CD4-positive, alpha-beta T cell (primary cell): Measurements from ENCODE around the gene BCL2L11. TPM values are rescaled to one million over a fixed set of nuclear protein-coding genes. Genes with fewer than 3 reads are reported as not detected.

Experiments used
- ATAC-seq: fragments of 200-7000 bp; cut with Tn5 transposase; one replicate; pipeline ENCODE4 v1.10.0; 2022; ENCODE audit warnings: mild to moderate bottlenecking; ENCODE audit not compliant: poor library complexity
- CTCF ChIA-PET: fragments of 350-600 bp; sonication (Branson Sonifier 250); formaldehyde crosslinking; loops from one replicate; lab custom pipeline; 2021; ENCODE audit warnings: antibody characterized with exemption, inconsistent platforms; lab: Charles Lee
- POLR2A ChIA-PET: fragments of 350-600 bp; sonication (Branson Sonifier 250); formaldehyde crosslinking; loops from one replicate; lab custom pipeline; 2021; ENCODE audit warnings: antibody characterized with exemption, inconsistent platforms; lab: Charles Lee
- DNase-seq, 14 experiments: peaks; one replicate each; pipeline ENCODE4 v3.0.0-alpha.2; 2013 to 2020; ENCODE audit warnings: mixed read lengths in 2 of 14
- H3K27ac ChIP-seq, 2 donors: one replicate each; pipeline versions ENCODE4 v1.5.1 to v1.7.0; 2013; ENCODE audit warnings: low read length in 2 of 2, low read depth in 1 of 2, mild to moderate bottlenecking in 1 of 2
- H3K27me3 ChIP-seq, 2 experiments: 1 replicate in 1 of 2; 2 replicates in 1 of 2; pipeline versions ENCODE4 v1.6.1 to v1.7.0; 2013; ENCODE audit warnings: low read length in 2 of 2, control low read depth in 1 of 2, mild to moderate bottlenecking in 1 of 2, moderate library complexity in 1 of 2; ENCODE audit not compliant: insufficient read depth in 2 of 2, control insufficient read depth in 1 of 2
- H3K36me3 ChIP-seq: one replicate; pipeline ENCODE4 v1.6.1; 2013; ENCODE audit warnings: low read length, control low read depth; ENCODE audit not compliant: insufficient read depth
- H3K4me1 ChIP-seq: one replicate; pipeline ENCODE4 v1.6.1; 2013; ENCODE audit warnings: low read length, control low read depth; ENCODE audit not compliant: insufficient read depth
- H3K4me3 ChIP-seq: one replicate; pipeline ENCODE4 v1.5.1; 2013; ENCODE audit warnings: mild to moderate bottlenecking, low read length, moderate library complexity
- H3K9me3 ChIP-seq, 2 experiments: 1 replicate in 1 of 2; 2 replicates in 1 of 2; pipeline versions ENCODE4 v1.6.1 to v1.7.0; 2013; ENCODE audit warnings: low read length in 2 of 2, mild to moderate bottlenecking in 2 of 2, control low read depth in 1 of 2, moderate library complexity in 1 of 2; ENCODE audit not compliant: control insufficient read depth in 1 of 2, insufficient read depth in 1 of 2
- H3K27ac Mint-ChIP-seq: one replicate; pipeline ENCODE4 v1.8.0; 2020; ENCODE audit warnings: mixed read lengths
- H3K27me3 Mint-ChIP-seq: one replicate; pipeline ENCODE4 v1.8.0; 2021; ENCODE audit warnings: mixed read lengths
- H3K36me3 Mint-ChIP-seq: one replicate; pipeline ENCODE4 v1.8.0; 2021; ENCODE audit warnings: low read depth, mixed read lengths
- H3K4me1 Mint-ChIP-seq: one replicate; pipeline ENCODE4 v1.8.0; 2021; ENCODE audit warnings: low read depth, mixed read lengths
- H3K4me3 Mint-ChIP-seq: one replicate; pipeline ENCODE4 v1.8.0; 2020; ENCODE audit warnings: mild to moderate bottlenecking, mixed read lengths
- H3K9me3 Mint-ChIP-seq: one replicate; pipeline ENCODE4 v1.8.0; 2020; ENCODE audit warnings: mixed read lengths
- intact Hi-C, 2 experiments: fragments of 100-400 bp; cut with DNase I in 1 of 2; cut with micrococcal nuclease in 1 of 2; formaldehyde crosslinking; loops; one replicate each; pipeline versions ENCODE4 v1.15.1 to v1.9.0; 2023 to 2025; cut with DNase I, micrococcal nuclease
- total RNA-seq, 174 experiments: library from RNA in 2 of 174; stranded (reverse) in 2 of 174; gene quantifications; one replicate each; pipeline ENCODE4 v1.2.3 and lab custom pipeline; 2021 to 2026
- TF ChIP-seq, protein P1 (sequence below): fragments of 200-600 bp; IDR thresholded peaks from one replicate; pipeline ENCODE4 v1.8.0; 2022; ENCODE audit warnings: antibody characterized with exemption, mild to moderate bottlenecking

BCL2L11 gene
- total RNA-seq, 2 experiments from 2014 or later = 48.6 to 50.1 TPM

DNA sequence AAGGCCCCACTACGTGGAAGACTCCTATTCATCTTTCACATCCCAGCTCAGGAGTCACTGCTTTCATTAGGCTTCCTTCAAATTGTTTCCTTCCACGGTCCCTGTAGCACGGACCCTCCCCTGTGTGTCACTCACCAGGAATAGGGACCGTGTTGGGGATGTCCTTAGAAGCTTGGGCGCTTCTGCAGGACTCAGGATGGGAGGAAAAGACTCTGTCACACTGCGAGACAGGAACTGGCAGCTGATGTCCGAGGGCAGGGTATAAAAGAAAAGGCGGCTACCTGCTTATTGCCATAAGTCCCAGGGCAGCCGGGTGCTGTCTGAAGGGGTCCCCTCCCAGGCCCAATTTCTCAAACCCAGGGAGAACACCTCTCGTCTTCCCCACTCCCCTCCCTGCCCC, 79.1 kb downstream of the BCL2L11 start:
- Mint-ChIP-seq H3K27ac (no peak overlapping the region), H3K4me1 (no peaks in the 10 kb centered on the region), H3K36me3 (no peaks in the 10 kb centered on the region), H3K9me3 (no peaks in the 10 kb centered on the region), H3K4me3 (no peak overlapping the region), H3K27me3 (no peaks in the 10 kb centered on the region)
- Histone ChIP-seq H3K27me3 (no peaks in the 10 kb centered on the region), H3K9me3 (no peaks in the 10 kb centered on the region), H3K4me3 (no peak overlapping the region), H3K36me3 (no peaks in the 10 kb centered on the region), H3K27ac (no peak overlapping the region), H3K4me1 (peaks cover 4% of the 10 kb centered on the region)
- DNase-seq (no peak), ATAC-seq (no peak)
- ChIA-PET POLR2A (no interaction called here), CTCF (no interaction called here)
- TF ChIP-seq, protein P1, sequence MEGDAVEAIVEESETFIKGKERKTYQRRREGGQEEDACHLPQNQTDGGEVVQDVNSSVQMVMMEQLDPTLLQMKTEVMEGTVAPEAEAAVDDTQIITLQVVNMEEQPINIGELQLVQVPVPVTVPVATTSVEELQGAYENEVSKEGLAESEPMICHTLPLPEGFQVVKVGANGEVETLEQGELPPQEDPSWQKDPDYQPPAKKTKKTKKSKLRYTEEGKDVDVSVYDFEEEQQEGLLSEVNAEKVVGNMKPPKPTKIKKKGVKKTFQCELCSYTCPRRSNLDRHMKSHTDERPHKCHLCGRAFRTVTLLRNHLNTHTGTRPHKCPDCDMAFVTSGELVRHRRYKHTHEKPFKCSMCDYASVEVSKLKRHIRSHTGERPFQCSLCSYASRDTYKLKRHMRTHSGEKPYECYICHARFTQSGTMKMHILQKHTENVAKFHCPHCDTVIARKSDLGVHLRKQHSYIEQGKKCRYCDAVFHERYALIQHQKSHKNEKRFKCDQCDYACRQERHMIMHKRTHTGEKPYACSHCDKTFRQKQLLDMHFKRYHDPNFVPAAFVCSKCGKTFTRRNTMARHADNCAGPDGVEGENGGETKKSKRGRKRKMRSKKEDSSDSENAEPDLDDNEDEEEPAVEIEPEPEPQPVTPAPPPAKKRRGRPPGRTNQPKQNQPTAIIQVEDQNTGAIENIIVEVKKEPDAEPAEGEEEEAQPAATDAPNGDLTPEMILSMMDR = no peak
- intact Hi-C loops = no loop called here

GRCh38 chr2:111200333-111200881, 79.7 kb downstream of the BCL2L11 start:
- Histone ChIP-seq H3K4me1 (peaks cover 4% of the 10 kb centered on the region), H3K27ac (no peak overlapping the region), H3K9me3 (no peaks in the 10 kb centered on the region), H3K27me3 (no peaks in the 10 kb centered on the region), H3K4me3 (no peak overlapping the region), H3K36me3 (no peaks in the 10 kb centered on the region)
- POLR2A ChIA-PET = no interaction called here
- ATAC-seq = no peak
- CTCF ChIA-PET = no interaction called here
- no peak for DNase-seq
- Mint-ChIP-seq H3K36me3 (no peaks in the 10 kb centered on the region), H3K4me1 (no peaks in the 10 kb centered on the region), H3K27ac (no peak overlapping the region), H3K9me3 (no peaks in the 10 kb centered on the region), H3K27me3 (no peaks in the 10 kb centered on the region), H3K4me3 (no peak overlapping the region)
- TF ChIP-seq, protein P1 = no peak
- intact Hi-C loops = no loop called here

GRCh38 chr2:111201214-111201613, 80.5 kb downstream of the BCL2L11 start:
- no peaks in the 10 kb centered on the region for H3K27me3 Mint-ChIP-seq
- no peaks in the 10 kb centered on the region for H3K4me1 Mint-ChIP-seq
- TF ChIP-seq, protein P1 = no peak
- DNase-seq = no peak
- peaks cover 4% of the 10 kb centered on the region for H3K4me1 ChIP-seq
- intact Hi-C loops = no loop called here
- H3K9me3 ChIP-seq = no peaks in the 10 kb centered on the region
- ChIA-PET POLR2A (no interaction called here), CTCF (no interaction called here)
- H3K9me3 Mint-ChIP-seq = no peaks in the 10 kb centered on the region
- no peak overlapping the region for H3K27ac ChIP-seq
- H3K4me3 Mint-ChIP-seq = no peak overlapping the region
- no peaks in the 10 kb centered on the region for H3K36me3 ChIP-seq
- H3K4me3 ChIP-seq = no peak overlapping the region
- no peak overlapping the region for H3K27ac Mint-ChIP-seq
- no peaks in the 10 kb centered on the region for H3K36me3 Mint-ChIP-seq
- H3K27me3 ChIP-seq = no peaks in the 10 kb centered on the region
- ATAC-seq = no peak
